SK-N-MC (cell line): ENCODE data around the gene HOXB9.

Source experiments
- DNase-seq: peaks from one replicate; pipeline ENCODE4 v3.0.0-alpha.2; 2011; ENCODE audit warnings: low read depth, low spot score
- H3K27ac ChIP-seq: fragments of 200-600 bp; sonication (generic); 2 replicates; pipeline ENCODE4 v1.5.1; 2016; ENCODE audit warnings: mixed run types
- H3K36me3 ChIP-seq: fragments of 200-600 bp; sonication (generic); 2 replicates; pipeline ENCODE4 v1.6.1; 2017; ENCODE audit warnings: antibody characterized with exemption, low read length, mixed read lengths; ENCODE audit not compliant: insufficient read depth
- H3K4me3 ChIP-seq: fragments of 200-600 bp; sonication (generic); 2 replicates; pipeline ENCODE4 v1.5.1; 2016
- H3K9ac ChIP-seq: fragments of 200-600 bp; sonication (generic); 2 replicates; pipeline ENCODE4 v1.8.0; 2017; ENCODE audit warnings: mixed run types, mixed read lengths; ENCODE audit not compliant: insufficient read length
- H3K9me3 ChIP-seq: fragments of 200-600 bp; sonication (generic); 2 replicates; pipeline ENCODE4 v1.6.1; 2017; ENCODE audit warnings: low read depth, mild to moderate bottlenecking, antibody characterized with exemption, low read length, moderate library complexity, mixed read lengths
- EZH2 ChIP-seq: fragments of 200-600 bp; sonication (generic); IDR thresholded peaks from one replicate; pipeline ENCODE4 v1.6.1; 2017; ENCODE audit warnings: antibody characterized with exemption
- FOXP2 ChIP-seq: optimal IDR thresholded peaks from 2 replicates; pipeline ENCODE3; 2011; ENCODE audit warnings: mild to moderate bottlenecking, moderate library complexity; ENCODE audit not compliant: insufficient read depth; ENCODE audit errors: extremely low read length, control extremely low read depth
- POLR2AphosphoS5 ChIP-seq: IDR thresholded peaks from 2 replicates; pipeline ENCODE4 v1.6.1; 2012; ENCODE audit warnings: mild to moderate bottlenecking, low read depth, low read length, borderline replicate concordance

Gene HOXB9

DNA sequence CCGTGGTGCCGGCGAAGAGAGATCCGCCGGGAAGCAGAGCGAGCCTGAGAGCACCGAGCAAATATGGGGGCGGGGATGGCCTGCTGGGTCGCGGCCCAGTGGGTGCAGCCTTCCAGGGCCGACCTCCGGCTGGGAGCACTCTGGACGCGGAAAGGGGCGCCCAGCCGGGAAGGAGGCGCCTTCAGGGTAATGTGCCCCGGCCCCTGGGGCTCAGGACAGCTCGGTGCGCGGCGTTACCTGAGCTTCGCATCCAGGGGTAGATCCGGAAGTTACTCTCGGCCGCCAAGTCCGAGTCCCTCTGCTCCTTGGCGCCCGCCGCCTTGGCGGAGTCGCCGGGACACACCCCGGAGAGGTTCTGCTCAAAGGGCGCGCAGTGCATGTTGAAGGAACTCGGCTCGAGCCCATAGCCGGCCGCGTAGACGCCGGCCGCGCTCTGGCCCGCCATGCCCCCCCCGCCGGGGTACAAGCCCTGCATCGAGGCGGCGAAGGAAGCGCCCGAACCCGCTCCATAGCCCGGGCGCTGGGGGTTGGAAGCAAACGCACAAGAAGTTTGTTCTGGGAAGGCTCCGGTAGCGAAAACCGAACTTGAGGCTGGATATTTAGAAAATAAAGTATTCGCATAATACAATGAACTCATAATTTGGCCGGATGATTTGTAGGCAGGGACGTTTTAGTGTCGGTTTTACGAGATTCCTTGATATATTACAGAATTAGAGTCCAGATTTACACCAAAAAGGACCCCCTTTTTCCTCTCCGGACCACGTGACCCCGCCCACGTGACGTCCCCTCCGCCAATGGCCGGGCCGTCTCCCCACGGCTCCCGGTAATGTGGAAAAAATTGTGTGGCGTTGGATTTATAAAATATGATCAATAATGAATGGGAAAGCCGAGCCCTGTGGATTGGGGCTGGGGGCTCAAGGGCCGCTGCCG lies 15.6 kb downstream of the HOXB9 start, which contains the start of gene HOXB7:
TSS of gene HOXB7 (minus strand) at position 736 of the 930 bp plus-strand sequence. CDS start at position 637, 99 bp downstream.
- DNase-seq = no peak
- peak within 1 kb of the TSS; percentile 85 for H3K9ac ChIP-seq

DNA sequence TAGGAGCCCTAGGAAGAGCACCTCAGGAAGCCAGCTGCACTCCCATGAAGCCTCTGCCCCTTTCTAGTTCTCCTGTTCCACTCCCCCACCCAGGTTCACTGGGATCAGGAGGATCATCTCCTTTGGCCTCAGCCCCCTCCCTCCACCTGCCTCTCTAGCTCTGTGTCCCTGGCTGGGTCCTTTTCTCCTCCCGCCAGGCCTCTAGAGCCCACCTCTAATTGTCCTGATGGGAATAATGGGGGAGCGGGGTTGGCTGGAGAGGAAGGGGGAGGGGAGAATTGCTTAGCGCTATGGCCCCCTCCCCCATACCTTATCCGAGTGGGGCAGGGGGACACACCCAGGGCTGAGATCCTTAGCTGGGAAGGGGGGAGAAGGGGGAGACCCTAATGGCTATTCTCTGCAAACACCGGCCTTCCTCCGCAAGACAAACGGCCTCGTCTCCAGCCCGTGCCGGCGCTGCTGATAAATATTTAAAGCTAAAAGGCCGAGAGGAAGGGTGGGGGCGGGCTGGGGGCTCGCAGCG lies 16.3 kb downstream of the HOXB9 start:
- no peak for TF ChIP-seq EZH2
- no peak for TF ChIP-seq FOXP2
- TF ChIP-seq POLR2AphosphoS5 = no peak
- no peak for DNase-seq
- H3K4me3 ChIP-seq = peak overlapping the region; percentile 84
- H3K27ac ChIP-seq = peak overlapping the region; percentile 90
- 0 out of 2 replicates have a peak, but pooled peaks cover 11% of the 10 kb centered on the region for H3K36me3 ChIP-seq
- H3K9ac ChIP-seq = peak overlapping the region; percentile 85
- no peaks in the 10 kb centered on the region for H3K9me3 ChIP-seq

More for the DNA sequence above, 15.6 kb downstream of the HOXB9 start, which contains the start of gene HOXB7:
- Histone ChIP-seq H3K4me3 (peak within 1 kb of the TSS; percentile 84), H3K27ac (peak within 1 kb of the TSS; percentile 90), H3K36me3 (0 out of 2 replicates have a peak, but pooled peaks cover 11% of the 10 kb centered on the region), H3K9me3 (no peaks in the 10 kb centered on the region)
- TF ChIP-seq FOXP2 (no peak), EZH2 (no peak), POLR2AphosphoS5 (peak; percentile 40; the same call in 1 of the 2 replicates)

GRCh38 chr17:48609033-48609432 lies 17.1 kb downstream of the HOXB9 start:
- H3K9ac ChIP-seq = no peak overlapping the region
- TF ChIP-seq EZH2 (no peak), FOXP2 (no peak), POLR2AphosphoS5 (peak; percentile 43; the same call in 1 of the 2 replicates)

DNA sequence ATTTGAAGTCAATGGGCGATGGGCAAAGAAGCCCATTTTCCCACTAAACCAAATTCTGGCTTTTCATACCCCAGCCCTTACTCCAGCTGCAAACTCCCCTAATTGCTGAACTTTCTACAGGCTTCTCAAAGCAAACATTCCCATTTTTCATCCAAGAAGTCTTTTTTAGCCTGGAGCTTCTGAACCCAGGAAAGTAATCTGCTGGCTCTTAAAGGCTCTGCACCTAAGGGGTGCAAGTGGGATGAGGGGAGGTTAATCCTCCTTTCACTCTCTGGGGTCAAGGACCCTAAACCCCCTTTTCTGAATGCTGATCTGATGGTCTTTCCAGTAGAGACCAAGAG lies 17.7 kb downstream of the HOXB9 start:
- Histone ChIP-seq H3K9me3 (no peaks in the 10 kb centered on the region), H3K9ac (no peak overlapping the region), H3K27ac (peak overlapping the region; percentile 90), H3K36me3 (0 out of 2 replicates have a peak, but pooled peaks cover 11% of the 10 kb centered on the region), H3K4me3 (peak overlapping the region; percentile 84)
- TF ChIP-seq FOXP2 (no peak), EZH2 (no peak), POLR2AphosphoS5 (no peak)
- DNase-seq = no peak

More at GRCh38 chr17:48609033-48609432, 17.1 kb downstream of the HOXB9 start:
- 0 out of 2 replicates have a peak, but pooled peaks cover 11% of the 10 kb centered on the region for H3K36me3 ChIP-seq
- no peak for DNase-seq
- H3K27ac ChIP-seq = peak overlapping the region; percentile 90
- peak overlapping the region; percentile 84 for H3K4me3 ChIP-seq
- no peaks in the 10 kb centered on the region for H3K9me3 ChIP-seq

- peak overlapping the region; percentile 98 for H3K27ac ChIP-seq
- H3K4me3 ChIP-seq = no peak overlapping the region
- DNase-seq = no peak
- no peaks in the 10 kb centered on the region for H3K9me3 ChIP-seq
- no peak overlapping the region for H3K9ac ChIP-seq
- 0 out of 2 replicates have a peak, but pooled peaks cover 11% of the 10 kb centered on the region for H3K36me3 ChIP-seq
- TF ChIP-seq FOXP2 = no peak
Measured at GRCh38 chr17:48606892-48607614, 19.1 kb downstream of the HOXB9 start.

DNA sequence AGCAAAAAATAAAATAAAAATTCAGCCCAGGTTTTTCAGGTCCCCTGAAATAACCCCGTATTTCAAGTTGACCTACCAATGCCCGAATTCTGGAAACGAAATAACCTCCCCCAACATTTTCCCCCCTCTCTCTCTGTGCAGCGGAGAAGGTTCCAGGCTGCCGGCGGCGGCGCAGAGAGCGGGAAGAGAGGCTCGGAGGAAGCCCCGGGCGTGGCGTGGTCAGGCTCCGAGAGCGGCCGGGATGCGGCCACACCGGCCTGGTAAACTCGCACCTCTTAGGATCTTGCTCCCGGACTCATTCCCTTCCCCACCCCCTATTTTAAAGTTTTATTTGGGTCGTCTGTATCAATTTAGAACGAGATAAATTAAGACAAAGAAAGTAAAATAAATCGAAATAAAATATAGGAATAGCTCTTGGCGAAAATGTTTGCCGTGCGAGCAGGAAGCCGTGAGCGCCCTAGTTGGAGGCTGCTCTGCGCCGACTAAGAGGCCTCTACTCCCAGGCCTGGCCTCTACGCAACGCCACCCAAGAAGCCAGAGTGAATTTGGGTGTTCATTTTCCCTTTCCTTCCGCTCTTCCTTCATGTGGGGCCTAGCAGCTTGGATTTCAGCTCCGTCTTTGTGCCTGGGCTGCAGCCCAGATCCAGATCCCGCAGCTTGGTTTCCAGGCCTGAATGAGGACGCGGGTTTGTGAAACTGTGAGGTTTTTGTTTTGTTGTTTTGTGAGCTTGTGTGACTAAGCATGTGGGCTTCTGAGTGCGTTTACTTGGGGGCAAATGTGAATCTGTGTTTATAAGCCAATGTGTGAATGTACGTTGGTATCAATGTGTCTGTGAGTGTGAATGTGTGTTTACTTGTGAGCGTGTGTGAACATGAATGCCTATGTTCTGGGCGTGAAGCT lies 19.9 kb downstream of the HOXB9 start:
- H3K4me3 ChIP-seq = peak overlapping the region; percentile 87
- TF ChIP-seq FOXP2 (no peak), EZH2 (no peak), POLR2AphosphoS5 (no peak)
- H3K9ac ChIP-seq = peak overlapping the region; percentile 84

GRCh38 chr17:48605409-48605919 lies 20.7 kb downstream of the HOXB9 start:
- H3K4me3 ChIP-seq = peak overlapping the region; percentile 87
- H3K36me3 ChIP-seq = 0 out of 2 replicates have a peak, but pooled peaks cover 11% of the 10 kb centered on the region
- no peaks in the 10 kb centered on the region for H3K9me3 ChIP-seq
- no peak for DNase-seq
- TF ChIP-seq EZH2 = no peak
- TF ChIP-seq POLR2AphosphoS5 = no peak
- no peak for TF ChIP-seq FOXP2
- H3K27ac ChIP-seq = peak overlapping the region; percentile 98
- peak overlapping the region; percentile 84 for H3K9ac ChIP-seq

More for the DNA sequence above, 19.9 kb downstream of the HOXB9 start:
- no peak for DNase-seq
- 0 out of 2 replicates have a peak, but pooled peaks cover 11% of the 10 kb centered on the region for H3K36me3 ChIP-seq
- no peaks in the 10 kb centered on the region for H3K9me3 ChIP-seq
- H3K27ac ChIP-seq = peak overlapping the region; percentile 98
